ENCODE results near the gene CLEC17A.

- TF ChIP-seq, protein P1, sequence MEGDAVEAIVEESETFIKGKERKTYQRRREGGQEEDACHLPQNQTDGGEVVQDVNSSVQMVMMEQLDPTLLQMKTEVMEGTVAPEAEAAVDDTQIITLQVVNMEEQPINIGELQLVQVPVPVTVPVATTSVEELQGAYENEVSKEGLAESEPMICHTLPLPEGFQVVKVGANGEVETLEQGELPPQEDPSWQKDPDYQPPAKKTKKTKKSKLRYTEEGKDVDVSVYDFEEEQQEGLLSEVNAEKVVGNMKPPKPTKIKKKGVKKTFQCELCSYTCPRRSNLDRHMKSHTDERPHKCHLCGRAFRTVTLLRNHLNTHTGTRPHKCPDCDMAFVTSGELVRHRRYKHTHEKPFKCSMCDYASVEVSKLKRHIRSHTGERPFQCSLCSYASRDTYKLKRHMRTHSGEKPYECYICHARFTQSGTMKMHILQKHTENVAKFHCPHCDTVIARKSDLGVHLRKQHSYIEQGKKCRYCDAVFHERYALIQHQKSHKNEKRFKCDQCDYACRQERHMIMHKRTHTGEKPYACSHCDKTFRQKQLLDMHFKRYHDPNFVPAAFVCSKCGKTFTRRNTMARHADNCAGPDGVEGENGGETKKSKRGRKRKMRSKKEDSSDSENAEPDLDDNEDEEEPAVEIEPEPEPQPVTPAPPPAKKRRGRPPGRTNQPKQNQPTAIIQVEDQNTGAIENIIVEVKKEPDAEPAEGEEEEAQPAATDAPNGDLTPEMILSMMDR (IDR thresholded peaks at IDR 0.05): no peak
- no peak for TF ChIP-seq POLR2A (IDR thresholded peaks at IDR 0.05)
Measured at GRCh38 chr19:14650161-14650560, 67.3 kb downstream of the CLEC17A start.
